IgD-negative memory B cell (primary cell): ENCODE results near the gene TMEM200A. TPM values are rescaled to one million over a fixed set of nuclear protein-coding genes. Genes with fewer than 3 reads are reported as not detected.
A peak's percentile ranks its signal among the peaks of the same experiment; 100 is the strongest.

Experiments used
- H3K27ac Mint-ChIP-seq, 3 donors: one replicate each; pipeline ENCODE4 v1.8.0; 2020 to 2022; ENCODE audit warnings: mild to moderate bottlenecking in 3 of 3, mixed read lengths in 3 of 3, moderate library complexity in 1 of 3
- H3K27me3 Mint-ChIP-seq: one replicate; pipeline ENCODE4 v1.8.0; 2021; ENCODE audit warnings: mixed read lengths
- H3K36me3 Mint-ChIP-seq: one replicate; pipeline ENCODE4 v1.8.0; 2020; ENCODE audit warnings: mild to moderate bottlenecking, mixed read lengths
- H3K4me1 Mint-ChIP-seq, 3 donors: one replicate each; pipeline ENCODE4 v1.8.0; 2020 to 2022; ENCODE audit warnings: mixed read lengths in 3 of 3, mild to moderate bottlenecking in 1 of 3
- H3K4me3 Mint-ChIP-seq, 4 donors: one replicate each; pipeline ENCODE4 v1.8.0; 2020 to 2022; ENCODE audit warnings: mild to moderate bottlenecking in 4 of 4, mixed read lengths in 4 of 4, moderate library complexity in 3 of 4
- H3K9me3 Mint-ChIP-seq, 3 donors: one replicate each; pipeline ENCODE4 v1.8.0; 2020 to 2021; ENCODE audit warnings: mixed read lengths in 3 of 3, mild to moderate bottlenecking in 1 of 3
- polyA plus RNA-seq: library from polyadenylated mRNA; unstranded; fragments of 300-500 nt; fragmentation: Illumina TruSeq; gene quantifications from one replicate; pipeline ENCODE4 v1.2.3, GENCODE V29; 2021

TMEM200A gene
- polyA plus RNA-seq, 1 donor from 2014 or later = 0.33 TPM

- peaks cover 2% of the 10 kb centered on the region for H3K36me3 Mint-ChIP-seq
- peaks cover 5 to 19% (median 6%) of the 10 kb centered on the region in 3 donors for H3K4me1 Mint-ChIP-seq
- H3K9me3 Mint-ChIP-seq = peaks cover 0 to 4% (median 2%) of the 10 kb centered on the region in 3 donors
- H3K27me3 Mint-ChIP-seq = peaks cover 28% of the 10 kb centered on the region
- peak overlapping the region in 1 of 4 donors; percentile 75 for H3K4me3 Mint-ChIP-seq
- no peak overlapping the region for H3K27ac Mint-ChIP-seq
Observed at GRCh38 chr6:130367767-130368166, 1.9 kb downstream of the TMEM200A start.

GRCh38 chr6:130368576-130368975 lies 2.8 kb downstream of the TMEM200A start:
- Mint-ChIP-seq H3K4me3 (no peak overlapping the region), H3K27me3 (peaks cover 24% of the 10 kb centered on the region), H3K27ac (no peak overlapping the region), H3K4me1 (peaks cover 5 to 15% (median 6%) of the 10 kb centered on the region in 3 donors), H3K36me3 (no peaks in the 10 kb centered on the region), H3K9me3 (no peaks in the 10 kb centered on the region)

GRCh38 chr6:130369831-130370230 lies 4.0 kb downstream of the TMEM200A start:
- no peak overlapping the region for H3K27ac Mint-ChIP-seq
- no peaks in the 10 kb centered on the region for H3K9me3 Mint-ChIP-seq
- H3K4me1 Mint-ChIP-seq = peaks cover 4 to 8% (median 4%) of the 10 kb centered on the region in 3 donors
- no peak overlapping the region for H3K4me3 Mint-ChIP-seq
- peaks cover 23% of the 10 kb centered on the region for H3K27me3 Mint-ChIP-seq
- no peaks in the 10 kb centered on the region for H3K36me3 Mint-ChIP-seq

GRCh38 chr6:130371921-130372420 lies 6.2 kb downstream of the TMEM200A start:
- no peak overlapping the region for H3K27ac Mint-ChIP-seq

GRCh38 chr6:130372786-130373185 lies 7.0 kb downstream of the TMEM200A start:
- Mint-ChIP-seq H3K36me3 (no peaks in the 10 kb centered on the region), H3K27ac (no peak overlapping the region), H3K4me3 (no peak overlapping the region), H3K9me3 (no peaks in the 10 kb centered on the region), H3K27me3 (peaks cover 8% of the 10 kb centered on the region), H3K4me1 (no peaks in the 10 kb centered on the region)

More at GRCh38 chr6:130371921-130372420, 6.2 kb downstream of the TMEM200A start:
- no peaks in the 10 kb centered on the region for H3K36me3 Mint-ChIP-seq
- peaks cover 14% of the 10 kb centered on the region for H3K27me3 Mint-ChIP-seq
- H3K4me3 Mint-ChIP-seq = no peak overlapping the region
- no peaks in the 10 kb centered on the region for H3K9me3 Mint-ChIP-seq
- H3K4me1 Mint-ChIP-seq = peaks cover 0 to 1% (median 1%) of the 10 kb centered on the region in 3 donors

GRCh38 chr6:130373992-130374391 lies 8.2 kb downstream of the TMEM200A start:
- Mint-ChIP-seq H3K27ac (no peak overlapping the region), H3K4me1 (peaks cover 0 to 3% (median 0%) of the 10 kb centered on the region in 3 donors), H3K36me3 (no peaks in the 10 kb centered on the region), H3K27me3 (peaks cover 5% of the 10 kb centered on the region), H3K4me3 (no peak overlapping the region), H3K9me3 (no peaks in the 10 kb centered on the region)

- Mint-ChIP-seq H3K27ac (no peak overlapping the region), H3K4me3 (no peak overlapping the region), H3K36me3 (no peaks in the 10 kb centered on the region), H3K9me3 (no peaks in the 10 kb centered on the region), H3K27me3 (no peaks in the 10 kb centered on the region), H3K4me1 (peaks cover 1 to 11% (median 5%) of the 10 kb centered on the region in 3 donors)
Observed at GRCh38 chr6:130376936-130377335, 11.1 kb downstream of the TMEM200A start.

- Mint-ChIP-seq H3K9me3 (no peaks in the 10 kb centered on the region), H3K36me3 (no peaks in the 10 kb centered on the region), H3K27me3 (no peaks in the 10 kb centered on the region), H3K27ac (no peak overlapping the region), H3K4me3 (no peak overlapping the region), H3K4me1 (peaks cover 1 to 12% (median 5%) of the 10 kb centered on the region in 3 donors)
Observed at GRCh38 chr6:130377371-130377770, 11.6 kb downstream of the TMEM200A start.

GRCh38 chr6:130377915-130378314 lies 12.1 kb downstream of the TMEM200A start:
- H3K27me3 Mint-ChIP-seq = no peaks in the 10 kb centered on the region
- no peaks in the 10 kb centered on the region for H3K9me3 Mint-ChIP-seq
- no peak overlapping the region for H3K4me3 Mint-ChIP-seq
- peaks cover 1 to 12% (median 5%) of the 10 kb centered on the region in 3 donors for H3K4me1 Mint-ChIP-seq
- no peaks in the 10 kb centered on the region for H3K36me3 Mint-ChIP-seq
- no peak overlapping the region for H3K27ac Mint-ChIP-seq

GRCh38 chr6:130379223-130379622 lies 13.4 kb downstream of the TMEM200A start:
- H3K36me3 Mint-ChIP-seq = no peaks in the 10 kb centered on the region
- H3K9me3 Mint-ChIP-seq = no peaks in the 10 kb centered on the region
- no peak overlapping the region for H3K4me3 Mint-ChIP-seq
- H3K27me3 Mint-ChIP-seq = no peaks in the 10 kb centered on the region
- H3K27ac Mint-ChIP-seq = no peak overlapping the region
- H3K4me1 Mint-ChIP-seq = peaks cover 3 to 12% (median 5%) of the 10 kb centered on the region in 3 donors

- Mint-ChIP-seq H3K4me3 (no peak overlapping the region), H3K4me1 (peaks cover 3 to 12% (median 5%) of the 10 kb centered on the region in 3 donors), H3K9me3 (no peaks in the 10 kb centered on the region), H3K36me3 (no peaks in the 10 kb centered on the region), H3K27ac (no peak overlapping the region), H3K27me3 (no peaks in the 10 kb centered on the region)
Observed at GRCh38 chr6:130381012-130381411, 15.2 kb downstream of the TMEM200A start.

GRCh38 chr6:130381459-130382380 lies 15.9 kb downstream of the TMEM200A start:
- H3K27me3 Mint-ChIP-seq = no peaks in the 10 kb centered on the region
- H3K4me3 Mint-ChIP-seq = peak overlapping the region in 1 of 4 donors; percentile 28
- H3K27ac Mint-ChIP-seq = no peak overlapping the region
- H3K36me3 Mint-ChIP-seq = no peaks in the 10 kb centered on the region
- no peaks in the 10 kb centered on the region for H3K9me3 Mint-ChIP-seq
- peaks cover 3 to 12% (median 5%) of the 10 kb centered on the region in 3 donors for H3K4me1 Mint-ChIP-seq

GRCh38 chr6:130382872-130383490 lies 17.2 kb downstream of the TMEM200A start:
- H3K9me3 Mint-ChIP-seq = no peaks in the 10 kb centered on the region
- H3K4me1 Mint-ChIP-seq = peaks cover 3 to 12% (median 5%) of the 10 kb centered on the region in 3 donors
- no peak overlapping the region for H3K27ac Mint-ChIP-seq
- no peaks in the 10 kb centered on the region for H3K36me3 Mint-ChIP-seq
- no peaks in the 10 kb centered on the region for H3K27me3 Mint-ChIP-seq
- H3K4me3 Mint-ChIP-seq = no peak overlapping the region

GRCh38 chr6:130385064-130385695 lies 19.4 kb downstream of the TMEM200A start:
- Mint-ChIP-seq H3K4me3 (no peak overlapping the region), H3K27me3 (no peaks in the 10 kb centered on the region), H3K9me3 (no peaks in the 10 kb centered on the region), H3K27ac (no peak overlapping the region), H3K36me3 (no peaks in the 10 kb centered on the region), H3K4me1 (peaks cover 3 to 5% (median 5%) of the 10 kb centered on the region in 3 donors)

- Mint-ChIP-seq H3K4me1 (no peaks in the 10 kb centered on the region), H3K36me3 (no peaks in the 10 kb centered on the region), H3K9me3 (no peaks in the 10 kb centered on the region), H3K27ac (no peak overlapping the region), H3K4me3 (no peak overlapping the region), H3K27me3 (no peaks in the 10 kb centered on the region)
Observed at GRCh38 chr6:130389142-130389541, 23.3 kb downstream of the TMEM200A start.
